K562 (cell line): ENCODE measurements around the gene F2RL1. TPM values are rescaled to one million over a fixed set of nuclear protein-coding genes. Genes with fewer than 3 reads are reported as not detected.

Experiments used
- FIP1L1 ChIP-seq: fragments of 200-400 bp; formaldehyde crosslinking; IDR thresholded peaks from 2 replicates; pipeline ENCODE4 v1.6.1; 2018; ENCODE audit warnings: mild to moderate bottlenecking, low read depth, low read length; ENCODE audit not compliant: poor library complexity, severe bottlenecking
- FOXP4 ChIP-seq: sonication (generic); formaldehyde crosslinking; IDR thresholded peaks from 2 replicates; pipeline ENCODE4 v1.8.0; 2022; ENCODE audit warnings: mild to moderate bottlenecking, missing genetic modification reagents, borderline replicate concordance
- HMGXB4 ChIP-seq: sonication (generic); formaldehyde crosslinking; IDR thresholded peaks from 2 replicates; pipeline ENCODE4 v1.8.1; 2023; ENCODE audit warnings: mild to moderate bottlenecking, missing genetic modification reagents
- PREB ChIP-seq: sonication (generic); formaldehyde crosslinking; IDR thresholded peaks from 2 replicates; pipeline ENCODE4 v1.8.1; 2023; ENCODE audit warnings: mild to moderate bottlenecking, missing genetic modification reagents
- RFX7 ChIP-seq: fragments of 250-450 bp; sonication (Bioruptor Pico); IDR thresholded peaks from 2 replicates; pipeline ENCODE4 v1.5.1; 2021; ENCODE audit warnings: mild to moderate bottlenecking
- TCF3 ChIP-seq: sonication (generic); formaldehyde crosslinking; IDR thresholded peaks from 2 replicates; pipeline ENCODE4 v1.4.0; 2020; ENCODE audit warnings: mild to moderate bottlenecking, missing genetic modification reagents
- TRIM25 ChIP-seq: fragments of 450-650 bp; IDR thresholded peaks from 2 replicates; pipeline ENCODE4 v1.7.0; 2016; ENCODE audit warnings: borderline replicate concordance
- ZKSCAN8 ChIP-seq: fragments of 200-800 bp; sonication (Bioruptor generic); IDR thresholded peaks from 2 replicates; pipeline ENCODE4 v1.6.1; 2016; ENCODE audit warnings: missing genetic modification characterization, missing compliant biosample characterization
- ZNF586 ChIP-seq: fragments of 450-650 bp; formaldehyde crosslinking; conservative IDR thresholded peaks from 2 replicates; pipeline ENCODE4 v1.4.0; 2020; ENCODE audit warnings: mild to moderate bottlenecking, moderate library complexity
- polyA plus RNA-seq, 8 experiments: library from polyadenylated mRNA; depleted of rRNA in 4 of 8; stranded (reverse) in 5 of 8; unstranded in 3 of 8; fragments of >200 nt; fragmentation: Nextera tagmentation in 2 of 8; fragmentation: Illumina TruSeq in 1 of 8; extraction: Ambion mirVana in 2 of 8; extraction: Trizol in 1 of 8; gene quantifications; 2 replicates each; pipeline versions ENCODE4 v1.2.1 to v1.2.3, GENCODE V29; 2011 to 2014; ENCODE audit warnings: inconsistent platforms in 1 of 8, missing spikeins in 1 of 8
- total RNA-seq, 7 experiments: library from RNA; depleted of rRNA in 6 of 7; stranded (reverse); fragments of >200 nt in 6 of 7; fragmentation: Illumina TruSeq in 2 of 7; extraction: Trizol in 2 of 7; gene quantifications; 2 replicates each; pipeline versions ENCODE4 v1.2.1 to v1.2.3, GENCODE V29; 2011 to 2021; ENCODE audit warnings: low replicate concordance in 1 of 7
- TF ChIP-seq, protein P1 (sequence below): IDR thresholded peaks from 3 replicates; pipeline ENCODE4 v1.6.1; 2011; ENCODE audit warnings: borderline replicate concordance, mild to moderate bottlenecking, moderate library complexity; ENCODE audit not compliant: insufficient read length; ENCODE audit errors: extremely low read depth
- TF ChIP-seq, protein P2 (sequence below): fragments of 150-350 bp; IDR thresholded peaks from 2 replicates; pipeline ENCODE4 v1.6.1; 2014; ENCODE audit warnings: low read depth, mild to moderate bottlenecking, low read length, borderline replicate concordance

Gene F2RL1
- total and polyA plus RNA-seq, 9 of the 15 experiments (the other 6 are each of a cell fraction or from before 2014, with no cell fraction given), result 0.03 to 0.50 (median 0.27) TPM; not detected in 6

DNA sequence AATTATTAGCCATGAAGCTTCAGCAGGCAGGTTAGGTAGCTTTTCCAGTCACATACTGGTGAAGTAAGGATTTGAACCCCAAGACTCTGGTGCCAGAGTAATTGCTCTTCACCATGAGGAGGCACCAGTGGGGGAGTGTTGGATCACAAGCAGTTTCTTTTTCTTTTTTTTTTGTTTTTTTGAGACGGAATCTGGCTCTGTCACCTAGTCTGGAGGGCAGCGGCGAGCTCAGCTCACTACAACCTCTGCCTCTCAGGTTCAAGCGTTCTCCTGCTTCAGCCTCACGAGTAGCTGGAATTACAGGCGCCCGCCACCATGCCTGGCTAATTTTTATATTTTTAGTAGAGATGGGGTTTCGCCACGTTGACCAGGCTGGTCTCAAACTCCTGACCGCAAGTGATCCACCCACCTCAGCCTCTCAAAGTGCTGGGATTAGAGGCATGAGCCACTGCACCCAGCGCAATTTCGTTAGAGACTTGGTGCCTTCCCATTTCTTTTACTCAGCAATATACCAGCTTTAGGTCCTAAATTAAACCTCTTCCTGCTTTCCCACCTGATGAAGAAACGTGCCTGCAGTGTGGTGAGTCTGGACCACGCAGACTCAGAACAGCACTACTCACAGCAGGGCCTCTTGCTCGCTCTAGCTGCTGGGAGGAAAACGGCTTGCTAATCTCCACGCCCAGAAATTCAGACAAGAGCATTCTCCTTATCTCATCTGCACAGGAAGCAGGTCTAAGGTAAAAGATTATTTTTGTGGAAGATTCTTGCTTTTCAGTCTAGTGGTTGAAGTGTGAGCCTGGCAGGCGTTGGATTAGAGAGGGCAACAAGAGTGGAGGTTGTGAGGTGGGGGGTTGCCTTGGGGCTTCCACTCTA, 30.8 kb downstream of the F2RL1 start, which contains the start of gene S100Z (continued):
- TF ChIP-seq FOXP4 (CRISPR knock-in tag), result no peak
- no peak for TF ChIP-seq ZKSCAN8 (CRISPR knock-in tag)
- no peak for TF ChIP-seq FIP1L1
- no peak for TF ChIP-seq PREB
- no peak for TF ChIP-seq HMGXB4 (CRISPR knock-in tag)
- no peak for TF ChIP-seq ZNF586
- TF ChIP-seq, protein P1, sequence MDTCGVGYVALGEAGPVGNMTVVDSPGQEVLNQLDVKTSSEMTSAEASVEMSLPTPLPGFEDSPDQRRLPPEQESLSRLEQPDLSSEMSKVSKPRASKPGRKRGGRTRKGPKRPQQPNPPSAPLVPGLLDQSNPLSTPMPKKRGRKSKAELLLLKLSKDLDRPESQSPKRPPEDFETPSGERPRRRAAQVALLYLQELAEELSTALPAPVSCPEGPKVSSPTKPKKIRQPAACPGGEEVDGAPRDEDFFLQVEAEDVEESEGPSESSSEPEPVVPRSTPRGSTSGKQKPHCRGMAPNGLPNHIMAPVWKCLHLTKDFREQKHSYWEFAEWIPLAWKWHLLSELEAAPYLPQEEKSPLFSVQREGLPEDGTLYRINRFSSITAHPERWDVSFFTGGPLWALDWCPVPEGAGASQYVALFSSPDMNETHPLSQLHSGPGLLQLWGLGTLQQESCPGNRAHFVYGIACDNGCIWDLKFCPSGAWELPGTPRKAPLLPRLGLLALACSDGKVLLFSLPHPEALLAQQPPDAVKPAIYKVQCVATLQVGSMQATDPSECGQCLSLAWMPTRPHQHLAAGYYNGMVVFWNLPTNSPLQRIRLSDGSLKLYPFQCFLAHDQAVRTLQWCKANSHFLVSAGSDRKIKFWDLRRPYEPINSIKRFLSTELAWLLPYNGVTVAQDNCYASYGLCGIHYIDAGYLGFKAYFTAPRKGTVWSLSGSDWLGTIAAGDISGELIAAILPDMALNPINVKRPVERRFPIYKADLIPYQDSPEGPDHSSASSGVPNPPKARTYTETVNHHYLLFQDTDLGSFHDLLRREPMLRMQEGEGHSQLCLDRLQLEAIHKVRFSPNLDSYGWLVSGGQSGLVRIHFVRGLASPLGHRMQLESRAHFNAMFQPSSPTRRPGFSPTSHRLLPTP, result no peak
- TF ChIP-seq RFX7 (CRISPR knock-in tag), result no peak
- TF ChIP-seq, protein P2, sequence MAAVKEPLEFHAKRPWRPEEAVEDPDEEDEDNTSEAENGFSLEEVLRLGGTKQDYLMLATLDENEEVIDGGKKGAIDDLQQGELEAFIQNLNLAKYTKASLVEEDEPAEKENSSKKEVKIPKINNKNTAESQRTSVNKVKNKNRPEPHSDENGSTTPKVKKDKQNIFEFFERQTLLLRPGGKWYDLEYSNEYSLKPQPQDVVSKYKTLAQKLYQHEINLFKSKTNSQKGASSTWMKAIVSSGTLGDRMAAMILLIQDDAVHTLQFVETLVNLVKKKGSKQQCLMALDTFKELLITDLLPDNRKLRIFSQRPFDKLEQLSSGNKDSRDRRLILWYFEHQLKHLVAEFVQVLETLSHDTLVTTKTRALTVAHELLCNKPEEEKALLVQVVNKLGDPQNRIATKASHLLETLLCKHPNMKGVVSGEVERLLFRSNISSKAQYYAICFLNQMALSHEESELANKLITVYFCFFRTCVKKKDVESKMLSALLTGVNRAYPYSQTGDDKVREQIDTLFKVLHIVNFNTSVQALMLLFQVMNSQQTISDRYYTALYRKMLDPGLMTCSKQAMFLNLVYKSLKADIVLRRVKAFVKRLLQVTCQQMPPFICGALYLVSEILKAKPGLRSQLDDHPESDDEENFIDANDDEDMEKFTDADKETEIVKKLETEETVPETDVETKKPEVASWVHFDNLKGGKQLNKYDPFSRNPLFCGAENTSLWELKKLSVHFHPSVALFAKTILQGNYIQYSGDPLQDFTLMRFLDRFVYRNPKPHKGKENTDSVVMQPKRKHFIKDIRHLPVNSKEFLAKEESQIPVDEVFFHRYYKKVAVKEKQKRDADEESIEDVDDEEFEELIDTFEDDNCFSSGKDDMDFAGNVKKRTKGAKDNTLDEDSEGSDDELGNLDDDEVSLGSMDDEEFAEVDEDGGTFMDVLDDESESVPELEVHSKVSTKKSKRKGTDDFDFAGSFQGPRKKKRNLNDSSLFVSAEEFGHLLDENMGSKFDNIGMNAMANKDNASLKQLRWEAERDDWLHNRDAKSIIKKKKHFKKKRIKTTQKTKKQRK, result no peak
- TF ChIP-seq TRIM25, result 0 out of 2 replicates have a peak, but pooled peaks have one; percentile 23
- peak; percentile 97 for TF ChIP-seq TCF3 (CRISPR knock-in tag)
